Right lobe of liver (tissue), 6 donors: ENCODE data around the gene TMEM179. TPM values are rescaled to one million over a fixed set of nuclear protein-coding genes. Genes with fewer than 3 reads are reported as not detected.
"Not testable (repeated sequence)": the region's sequence is repeated elsewhere in the genome, so short reads cannot be mapped to it uniquely, and the experiment has no call there.

ENCODE experiments used
- ATAC-seq, 4 donors: fragments of 200-7000 bp; cut with Tn5 transposase; one replicate each; pipeline ENCODE4 v1.9.1; 2020; ENCODE audit warnings: mild to moderate bottlenecking in 4 of 4, moderate library complexity in 4 of 4
- DNase-seq, 3 donors: peaks; one replicate each; pipeline ENCODE4 v3.0.0-alpha.2; 2020
- H3K27ac ChIP-seq, 3 donors: fragments of 200-600 bp; one replicate each; pipeline ENCODE4 v1.8.0; 2022
- H3K27me3 ChIP-seq, 2 donors: fragments of 200-600 bp; one replicate each; pipeline ENCODE4 v1.8.0; 2022
- H3K36me3 ChIP-seq, 4 donors: fragments of 200-600 bp; sonication (generic) in 1 of 4; one replicate each; pipeline versions ENCODE4 v1.5.1 to v1.8.0; 2017 to 2022; ENCODE audit warnings: control low read depth in 1 of 4
- H3K4me1 ChIP-seq, 4 donors: fragments of 200-600 bp; sonication (generic) in 1 of 4; one replicate each; pipeline versions ENCODE4 v1.5.1 to v1.8.0; 2017 to 2022; ENCODE audit warnings: control low read depth in 1 of 4
- H3K4me3 ChIP-seq, 3 donors: fragments of 200-600 bp; one replicate each; pipeline ENCODE4 v1.8.0; 2022
- H3K9me3 ChIP-seq, 4 donors: fragments of 200-600 bp; sonication (generic) in 1 of 4; one replicate each; pipeline versions ENCODE4 v1.5.1 to v1.8.0; 2017 to 2022; ENCODE audit warnings: control low read depth in 1 of 4
- CTCF ChIP-seq, 4 donors: fragments of 200-600 bp in 3 of 4; fragments of 450-650 bp in 1 of 4; IDR thresholded peaks; one replicate each; pipeline versions ENCODE4 v1.5.1 to v1.8.0; 2016 to 2022; ENCODE audit warnings: antibody characterized with exemption in 4 of 4, mild to moderate bottlenecking in 2 of 4
- POLR2A ChIP-seq: fragments of 450-650 bp; IDR thresholded peaks from one replicate; pipeline ENCODE4 v1.6.1; 2017; ENCODE audit warnings: antibody characterized with exemption, mild to moderate bottlenecking
- WGBS: methylation state at CpG from one replicate; pipeline ENCODE4 v1.1.6; 2018; ENCODE audit warnings: low coverage, low lambda C conversion rate; ENCODE audit not compliant: insufficient coverage; ENCODE audit errors: missing lambda C conversion rate; 5-methylcytosine and 5-hydroxymethylcytosine counted together
- intact Hi-C, 2 donors: fragments of 100-400 bp; cut with DNase I; formaldehyde crosslinking; loops; one replicate each; pipeline versions ENCODE4 v1.11.2 to v1.14.1; 2022
- total RNA-seq, 6 experiments: library from RNA; depleted of rRNA in 2 of 6; stranded (reverse); fragments of >200 nt in 2 of 6; fragmentation: NEBNext Ultra II Directional in 3 of 6; extraction: Animal tissue kit (Norgen Biotek cat#: 25700) in 3 of 6; gene quantifications; one replicate each; pipeline versions ENCODE4 v1.1.0 to v1.2.4, GENCODE V29; 2016 to 2023
- donor health status: DM: no; HTN: yes; CAD: no.
- donor health status: DM: no; HTN: no; CAD: no.
- donor health status: DM: no; HTN: no; CAD: no.
- donor health status: DM: no; HTN: yes; CAD: no.
- donor health status: DM: no; HTN: yes; CAD: no.

Gene TMEM179
- total RNA-seq, 6 experiments from 2014 or later, result 0.17 to 0.18 TPM; not detected in 4

DNA sequence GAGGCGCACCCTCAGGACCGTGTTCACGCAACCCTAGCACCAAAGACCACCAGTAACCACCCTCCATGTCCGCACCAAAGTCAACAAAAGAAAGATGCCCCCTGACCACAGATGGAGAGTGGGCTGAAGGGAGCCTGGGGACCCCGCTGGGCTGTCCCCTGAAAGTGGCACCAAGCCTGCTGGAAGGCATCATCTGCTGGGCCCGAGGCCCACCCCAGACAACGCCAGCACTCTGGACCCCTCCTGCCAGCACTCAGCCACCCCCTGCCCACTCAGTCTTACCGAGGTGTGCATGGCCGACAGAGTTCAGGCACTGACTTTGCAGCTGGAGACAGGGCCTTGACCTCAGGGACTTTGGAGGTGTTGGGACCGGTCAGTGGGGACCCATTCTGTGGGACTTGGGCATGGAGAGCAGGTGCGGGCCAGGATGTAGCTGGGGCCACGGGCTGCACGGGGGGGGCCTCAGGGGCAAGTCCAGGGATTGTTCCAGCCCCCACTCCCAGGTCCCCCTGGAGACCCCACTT is 34.4 kb upstream of the TMEM179 start:
- Histone ChIP-seq H3K27ac (no peak overlapping the region), H3K36me3 (no peaks in the 10 kb centered on the region), H3K4me3 (no peak overlapping the region), H3K27me3 (no peaks in the 10 kb centered on the region), H3K4me1 (peaks cover 0 to 9% (median 3%) of the 10 kb centered on the region in 4 donors), H3K9me3 (no peaks in the 10 kb centered on the region)
- no peak for TF ChIP-seq CTCF (IDR thresholded peaks at IDR 0.05)
- TF ChIP-seq POLR2A, result no peak
- no CpG with 5 or more reads among the region's 13 CpGs for WGBS
- intact Hi-C loops, result loop anchor here in 1 of 2 donors (5.0 kb wide), 1 partner anchor 507 kb away; no protein-coding TSS in a partner anchor
- no peak for ATAC-seq
- DNase-seq, result peak in 1 of 3 donors; percentile 44

DNA sequence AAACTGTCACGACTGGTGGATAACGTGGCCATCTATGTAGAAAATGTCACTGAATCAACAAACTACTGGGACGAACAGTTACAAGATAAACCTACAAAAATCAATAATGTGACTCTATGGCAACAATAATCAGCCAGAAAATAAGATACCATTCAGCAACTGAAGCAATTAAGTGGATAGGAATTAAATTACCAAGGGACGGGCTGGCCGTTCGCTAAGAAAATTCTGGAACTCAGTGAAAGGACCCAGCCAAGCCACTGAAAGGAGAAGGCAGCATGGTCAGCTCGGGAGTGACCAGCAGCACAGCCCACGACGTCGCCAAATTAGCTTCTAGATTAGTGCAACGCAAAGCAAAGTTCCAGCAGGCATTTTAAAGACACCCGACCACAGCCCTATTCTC is 33.6 kb upstream of the TMEM179 start:
- ATAC-seq (peak; percentile 6 to 43 (median 22)), DNase-seq (no peak)
- TF ChIP-seq CTCF (IDR thresholded peaks at IDR 0.05) (no peak), POLR2A (no peak)
- H3K27me3 ChIP-seq, result no peaks in the 10 kb centered on the region
- no peak overlapping the region for H3K4me3 ChIP-seq
- intact Hi-C loops, result loop anchor here in 1 of 2 donors (5.0 kb wide), 1 partner anchor 506 kb away; no protein-coding TSS in a partner anchor
- H3K27ac ChIP-seq, result no peak overlapping the region
- peaks cover 0 to 9% (median 3%) of the 10 kb centered on the region in 4 donors for H3K4me1 ChIP-seq
- H3K36me3 ChIP-seq, result no peaks in the 10 kb centered on the region
- 33% methylated on average over 12 of the region's 12 CpGs for WGBS
- no peaks in the 10 kb centered on the region for H3K9me3 ChIP-seq

GRCh38 chr14:104637546-104638003 is 33.0 kb upstream of the TMEM179 start:
- intact Hi-C loops, result loop anchor here in 1 of 2 donors (5.0 kb wide), 1 partner anchor 505 kb away; no protein-coding TSS in a partner anchor
- H3K9me3 ChIP-seq, result no peaks in the 10 kb centered on the region
- H3K36me3 ChIP-seq, result no peaks in the 10 kb centered on the region
- TF ChIP-seq POLR2A (no peak), CTCF (IDR thresholded peaks at IDR 0.05) (no peak)
- peaks cover 0 to 9% (median 3%) of the 10 kb centered on the region in 4 donors for H3K4me1 ChIP-seq
- no peak overlapping the region for H3K4me3 ChIP-seq
- 78% methylated on average over 5 of the region's 5 CpGs for WGBS
- ATAC-seq (no peak), DNase-seq (no peak)
- no peaks in the 10 kb centered on the region for H3K27me3 ChIP-seq
- H3K27ac ChIP-seq, result no peak overlapping the region

GRCh38 chr14:104636846-104637545 is 32.4 kb upstream of the TMEM179 start:
- not testable (repeated sequence) for DNase-seq, ATAC-seq, H3K9me3 ChIP-seq, H3K27ac ChIP-seq, H3K36me3 ChIP-seq, H3K4me3 ChIP-seq, H3K27me3 ChIP-seq, H3K4me1 ChIP-seq
- intact Hi-C loops, result loop anchor here in 1 of 2 donors (5.0 kb wide), 1 partner anchor 505 kb away; no protein-coding TSS in a partner anchor
- WGBS, result 71% methylated on average over 11 of the region's 39 CpGs

GRCh38 chr14:104636131-104636530 is 31.6 kb upstream of the TMEM179 start:
- Histone ChIP-seq H3K36me3 (no peaks in the 10 kb centered on the region), H3K4me3 (no peak overlapping the region), H3K27me3 (no peaks in the 10 kb centered on the region), H3K4me1 (peaks cover 0 to 9% (median 3%) of the 10 kb centered on the region in 4 donors), H3K9me3 (no peaks in the 10 kb centered on the region), H3K27ac (no peak overlapping the region)
- intact Hi-C loops, result loop anchor here in 1 of 2 donors (5.0 kb wide), 1 partner anchor 504 kb away; no protein-coding TSS in a partner anchor
- ATAC-seq, result no peak
- no peak for TF ChIP-seq POLR2A
- no peak for TF ChIP-seq CTCF (IDR thresholded peaks at IDR 0.05)
- DNase-seq, result no peak
- 63% methylated on average over 6 of the region's 11 CpGs for WGBS
